HFF-Myc (cell line): Measurements from ENCODE around the gene ANKS6.

Experiments
- DNase-seq: peaks from one replicate; pipeline ENCODE4 v3.0.0-alpha.2; 2011; ENCODE audit warnings: low read depth; ENCODE audit errors: extremely low read depth
- H3K4me3 ChIP-seq: replicated peaks from 2 replicates; pipeline ENCODE4 v1.5.1; 2011; ENCODE audit warnings: low read depth, mild to moderate bottlenecking, control low read depth, low read length
- CTCF ChIP-seq: IDR thresholded peaks from 2 replicates; pipeline ENCODE4 v1.5.1; 2012; ENCODE audit warnings: mild to moderate bottlenecking, low read depth, low read length, control low read depth; ENCODE audit errors: missing control alignments

Gene ANKS6

GRCh38 chr9:98740226-98740881 is 56.0 kb downstream of the ANKS6 start:
- no peak overlapping the region for H3K4me3 ChIP-seq
- TF ChIP-seq CTCF, result no peak
- no peak for DNase-seq

- no peak overlapping the region for H3K4me3 ChIP-seq
- no peak for TF ChIP-seq CTCF
- DNase-seq, result no peak
These were observed 57.6 kb downstream of the ANKS6 start for GRCh38 chr9:98738741-98739140.

- no peak for DNase-seq
- no peak overlapping the region for H3K4me3 ChIP-seq
- TF ChIP-seq CTCF, result no peak
These were observed 60.1 kb downstream of the ANKS6 start for GRCh38 chr9:98736226-98736625.

- no peak for DNase-seq
- no peak for TF ChIP-seq CTCF
- no peak overlapping the region for H3K4me3 ChIP-seq
These were observed 63.6 kb downstream of the ANKS6 start for GRCh38 chr9:98732801-98733200.

- no peak for TF ChIP-seq CTCF
- no peak for DNase-seq
- no peak overlapping the region for H3K4me3 ChIP-seq
These were observed 64.3 kb downstream of the ANKS6 start for GRCh38 chr9:98732091-98732490.

- no peak overlapping the region for H3K4me3 ChIP-seq
- no peak for TF ChIP-seq CTCF
- DNase-seq, result no peak
These were observed 65.5 kb downstream of the ANKS6 start for GRCh38 chr9:98730871-98731270.

- TF ChIP-seq CTCF, result no peak
- no peak for DNase-seq
- no peak overlapping the region for H3K4me3 ChIP-seq
These were observed 67.9 kb downstream of the ANKS6 start for GRCh38 chr9:98728500-98728899.
